NB4 (cell line): ENCODE data around the gene ST6GAL2.

Source experiments
- CTCF ChIP-seq: IDR thresholded peaks from one replicate; pipeline ENCODE4 v1.5.1; 2012; ENCODE audit warnings: low read depth, low read length
- MAX ChIP-seq: IDR thresholded peaks from 2 replicates; pipeline ENCODE4 v1.6.1; 2011; ENCODE audit warnings: low read depth, low read length
- MYC ChIP-seq: IDR thresholded peaks from 2 replicates; pipeline ENCODE4 v1.6.1; 2011; ENCODE audit warnings: low read depth, low read length
- POLR2A ChIP-seq: IDR thresholded peaks from 2 replicates; pipeline ENCODE4 v1.6.1; 2011; ENCODE audit warnings: mild to moderate bottlenecking; ENCODE audit not compliant: insufficient read length; ENCODE audit errors: extremely low read depth

- TF ChIP-seq CTCF (no peak), POLR2A (no peak), MAX (no peak), MYC (no peak)
Measured at GRCh38 chr2:106804161-106804560, 81.8 kb downstream of the ST6GAL2 start.
